Iris pigment epithelial cell (primary cell): Measurements from ENCODE around the gene LCE5A.
"Not testable (repeated sequence)": the region's sequence is repeated elsewhere in the genome, so short reads cannot be mapped to it uniquely, and the experiment has no call there.

Experiments used
- DNase-seq: peaks from one replicate; pipeline ENCODE4 v3.0.0-alpha.2; 2011; ENCODE audit warnings: low read depth

LCE5A gene

GRCh38 chr1:152510503-152510902 lies at the start of gene LCE5A:
Gene LCE5A (plus strand): TSS chr1:152510803. CDS start chr1:152511535, 732 bp downstream.
- DNase-seq, result no peak

GRCh38 chr1:152461544-152461943 lies 49.1 kb upstream of the LCE5A start:
- peak; percentile 59 for DNase-seq

- no peak for DNase-seq
These were observed 48.0 kb upstream of the LCE5A start for GRCh38 chr1:152462636-152463035.

- DNase-seq, result no peak
These were observed 44.4 kb upstream of the LCE5A start for GRCh38 chr1:152466217-152466616.

GRCh38 chr1:152473887-152474537 lies 36.6 kb upstream of the LCE5A start:
- DNase-seq, result no peak

- DNase-seq, result peak; percentile 11
These were observed 30.6 kb upstream of the LCE5A start for GRCh38 chr1:152479792-152480595.

GRCh38 chr1:152481869-152482664 lies 28.5 kb upstream of the LCE5A start:
- DNase-seq, result no peak

- no peak for DNase-seq
These were observed 24.1 kb upstream of the LCE5A start for GRCh38 chr1:152486400-152487006.

- no peak for DNase-seq
These were observed 22.7 kb upstream of the LCE5A start for GRCh38 chr1:152487871-152488270.

GRCh38 chr1:152491537-152491936 lies 19.1 kb upstream of the LCE5A start:
- DNase-seq, result not testable (repeated sequence)

- peak; percentile 10 for DNase-seq
These were observed 15.4 kb upstream of the LCE5A start for GRCh38 chr1:152495066-152495675.

- DNase-seq, result no peak
These were observed 13.3 kb upstream of the LCE5A start for GRCh38 chr1:152497273-152497672.

- DNase-seq, result no peak
These were observed 8.9 kb upstream of the LCE5A start for GRCh38 chr1:152501704-152502103.

- DNase-seq, result no peak
These were observed 8.0 kb upstream of the LCE5A start for GRCh38 chr1:152502496-152503180.

- DNase-seq, result no peak
These were observed 5.5 kb upstream of the LCE5A start for GRCh38 chr1:152505083-152505482.

GRCh38 chr1:152506899-152507498 lies 3.6 kb upstream of the LCE5A start:
- DNase-seq, result no peak

- no peak for DNase-seq
These were observed 993 bp downstream of the LCE5A start for GRCh38 chr1:152511596-152511995.

GRCh38 chr1:152513081-152513480 lies 2.5 kb downstream of the LCE5A start:
- no peak for DNase-seq

GRCh38 chr1:152514715-152515433 lies 4.3 kb downstream of the LCE5A start:
- DNase-seq, result no peak

- peak; percentile 12 for DNase-seq
These were observed 4.8 kb downstream of the LCE5A start for GRCh38 chr1:152515434-152515783.
